Measurements from ENCODE around the gene PVR.

- no peak for TF ChIP-seq ZNF274 (IDR thresholded peaks at IDR 0.05; ENCODE audit: low read depth, low read length)
- no peak for TF ChIP-seq YY1 (IDR thresholded peaks at IDR 0.05; ENCODE audit: insufficient read depth, insufficient read length)
These were observed 27.9 kb upstream of the PVR start for GRCh38 chr19:44615863-44616247.

Measured in NT2/D1 (cell line).